Embryonic facial prominence (tissue), 1 donor: ENCODE results near the gene CD3E.
"Not testable (repeated sequence)": the region's sequence is repeated elsewhere in the genome, so short reads cannot be mapped to it uniquely, and the experiment has no call there.

Source experiments
- DNase-seq: peaks from one replicate; pipeline ENCODE4 v3.0.0-alpha.2; 2016; ENCODE audit errors: extremely low spot score

Gene CD3E

GRCh38 chr11:118290923-118291322 is 13.6 kb upstream of the CD3E start:
- DNase-seq, result no peak

- DNase-seq, result no peak
Observed at GRCh38 chr11:118291477-118292135, 12.9 kb upstream of the CD3E start.

GRCh38 chr11:118294053-118294452 is 10.5 kb upstream of the CD3E start:
- DNase-seq, result no peak

GRCh38 chr11:118295199-118295598 is 9.3 kb upstream of the CD3E start:
- no peak for DNase-seq

GRCh38 chr11:118295815-118296454 is 8.6 kb upstream of the CD3E start:
- no peak for DNase-seq

GRCh38 chr11:118301600-118302195 is 2.8 kb upstream of the CD3E start:
- no peak for DNase-seq

- no peak for DNase-seq
Observed at GRCh38 chr11:118304227-118304567, 333 bp upstream of the CD3E start.

- DNase-seq, result no peak
Observed at GRCh38 chr11:118305726-118306125, 1.2 kb downstream of the CD3E start.

GRCh38 chr11:118306556-118306955 is 2.0 kb downstream of the CD3E start:
- DNase-seq, result no peak

- DNase-seq, result not testable (repeated sequence)
Observed at GRCh38 chr11:118308995-118309528, 4.5 kb downstream of the CD3E start.

- DNase-seq, result no peak
Observed at GRCh38 chr11:118310271-118310670, 5.7 kb downstream of the CD3E start.

- DNase-seq, result no peak
Observed at GRCh38 chr11:118310781-118311485, 6.4 kb downstream of the CD3E start.

GRCh38 chr11:118311518-118311917 is 7.0 kb downstream of the CD3E start:
- DNase-seq, result no peak

GRCh38 chr11:118312328-118312727 is 7.8 kb downstream of the CD3E start:
- DNase-seq, result no peak

GRCh38 chr11:118313242-118313641 is 8.7 kb downstream of the CD3E start:
- no peak for DNase-seq

GRCh38 chr11:118314988-118315411 is 10.5 kb downstream of the CD3E start:
- DNase-seq, result no peak

GRCh38 chr11:118318124-118318523 is 13.6 kb downstream of the CD3E start:
- DNase-seq, result no peak

GRCh38 chr11:118318581-118319336 is 14.2 kb downstream of the CD3E start:
- DNase-seq, result no peak

- DNase-seq, result no peak
Observed at GRCh38 chr11:118319337-118319707, 14.8 kb downstream of the CD3E start.

GRCh38 chr11:118320515-118320914 is 16.0 kb downstream of the CD3E start:
- DNase-seq, result no peak

- no peak for DNase-seq
Observed at GRCh38 chr11:118321386-118322082, 17.0 kb downstream of the CD3E start.
